Activated CD4-positive, alpha-beta T cell treated with anti-CD3 and anti-CD28 coated beads, Interleukin-2, Interleukin-6, amounts not matched to agents 100 ng/mL and 50 ng/mL, durations not matched to agents 16 hours and 8 hours (primary cell): Measurements from ENCODE around the gene KCNJ8.
"Not testable (repeated sequence)": the region's sequence is repeated elsewhere in the genome, so short reads cannot be mapped to it uniquely, and the experiment has no call there.

Source experiments
- DNase-seq: peaks from one replicate; pipeline ENCODE4 v3.0.0-alpha.2; 2020

Gene KCNJ8

GRCh38 chr12:21774358-21775132 is at the start of gene KCNJ8:
KCNJ8 (minus strand) TSS chr12:21774706; CDS start chr12:21773616, 1,090 bp downstream.
- DNase-seq = no peak

GRCh38 chr12:21823581-21823980 is 49.1 kb upstream of the KCNJ8 start:
- DNase-seq = no peak

- no peak for DNase-seq
Measured at GRCh38 chr12:21819678-21820077, 45.2 kb upstream of the KCNJ8 start.

GRCh38 chr12:21819236-21819635 is 44.7 kb upstream of the KCNJ8 start:
- DNase-seq = no peak

- no peak for DNase-seq
Measured at GRCh38 chr12:21818627-21819026, 44.1 kb upstream of the KCNJ8 start.

- no peak for DNase-seq
Measured at GRCh38 chr12:21815306-21816062, 41.0 kb upstream of the KCNJ8 start.

GRCh38 chr12:21814814-21815213 is 40.3 kb upstream of the KCNJ8 start:
- DNase-seq = no peak

- no peak for DNase-seq
Measured at GRCh38 chr12:21814327-21814726, 39.8 kb upstream of the KCNJ8 start.

- no peak for DNase-seq
Measured at GRCh38 chr12:21813751-21814150, 39.2 kb upstream of the KCNJ8 start.

- DNase-seq = no peak
Measured at GRCh38 chr12:21813125-21813524, 38.6 kb upstream of the KCNJ8 start.

- not testable (repeated sequence) for DNase-seq
Measured at GRCh38 chr12:21812340-21812739, 37.8 kb upstream of the KCNJ8 start.

GRCh38 chr12:21809100-21809499 is 34.6 kb upstream of the KCNJ8 start:
- DNase-seq = no peak

- DNase-seq = no peak
Measured at GRCh38 chr12:21806255-21806654, 31.7 kb upstream of the KCNJ8 start.

GRCh38 chr12:21801522-21802288 is 27.2 kb upstream of the KCNJ8 start:
- no peak for DNase-seq

- DNase-seq = no peak
Measured at GRCh38 chr12:21800011-21800410, 25.5 kb upstream of the KCNJ8 start.

GRCh38 chr12:21797539-21797938 is 23.0 kb upstream of the KCNJ8 start:
- DNase-seq = no peak

- no peak for DNase-seq
Measured at GRCh38 chr12:21795648-21796328, 21.3 kb upstream of the KCNJ8 start.

GRCh38 chr12:21794807-21795595 is 20.5 kb upstream of the KCNJ8 start:
- not testable (repeated sequence) for DNase-seq

GRCh38 chr12:21789687-21790086 is 15.2 kb upstream of the KCNJ8 start:
- DNase-seq = not testable (repeated sequence)

GRCh38 chr12:21788089-21788983 is 13.8 kb upstream of the KCNJ8 start:
- DNase-seq = no peak

GRCh38 chr12:21786041-21786531 is 11.6 kb upstream of the KCNJ8 start:
- no peak for DNase-seq
